Cardiac fibroblast (primary cell): ENCODE data around the gene ANGPTL8.

Experiments
- DNase-seq, 2 donors: peaks; one replicate each; pipeline versions ENCODE4 v3.0.0 to v3.0.0-alpha.2; 2010; ENCODE audit warnings: low read depth in 2 of 2
- H3K4me3 ChIP-seq, 2 donors: replicated peaks in 1 of 2; 1 replicate in 1 of 2; 2 replicates in 1 of 2; pipeline ENCODE4 v1.5.1; 2011; ENCODE audit warnings: low read depth in 2 of 2, low read length in 2 of 2, mild to moderate bottlenecking in 2 of 2, moderate library complexity in 1 of 2
- CTCF ChIP-seq: IDR thresholded peaks from one replicate; pipeline ENCODE4 v1.5.1; 2011; ENCODE audit warnings: low read depth, mild to moderate bottlenecking, low read length, inconsistent platforms

ANGPTL8 gene

GRCh38 chr19:11239377-11240000, at the start of gene ANGPTL8:
Gene ANGPTL8, plus strand, starts transcription at chr19:11239619. Its CDS starts 19 bp downstream, at chr19:11239638.
- TF ChIP-seq CTCF = no peak
- no peak within 1 kb of the TSS for H3K4me3 ChIP-seq
- DNase-seq = no peak

- TF ChIP-seq CTCF = no peak
- no peak overlapping the region for H3K4me3 ChIP-seq
- DNase-seq = no peak
Measured at GRCh38 chr19:11190501-11190900, 48.9 kb upstream of the ANGPTL8 start.

GRCh38 chr19:11191273-11191755, 48.1 kb upstream of the ANGPTL8 start:
- DNase-seq = peak; percentile 74 to 87
- no peak overlapping the region for H3K4me3 ChIP-seq
- TF ChIP-seq CTCF = no peak

- DNase-seq = no peak
- no peak for TF ChIP-seq CTCF
- H3K4me3 ChIP-seq = no peak overlapping the region
Measured at GRCh38 chr19:11191934-11192333, 47.5 kb upstream of the ANGPTL8 start.

GRCh38 chr19:11192957-11193939, 46.2 kb upstream of the ANGPTL8 start:
- no peak for TF ChIP-seq CTCF
- DNase-seq = no peak
- H3K4me3 ChIP-seq = peak overlapping the region in 1 of 2 donors; percentile 19

GRCh38 chr19:11194173-11194572, 45.2 kb upstream of the ANGPTL8 start:
- TF ChIP-seq CTCF = no peak
- no peak for DNase-seq
- H3K4me3 ChIP-seq = peak overlapping the region; percentile 10 to 90
